Calu3 (cell line): ENCODE data around the gene ALPK3. TPM values are rescaled to one million over a fixed set of nuclear protein-coding genes. Genes with fewer than 3 reads are reported as not detected.

ENCODE experiments used
- BruUV-seq: library from RNA; stranded (reverse); fragments of 400-500 nt; replicated peaks from 2 replicates; lab custom pipeline; 2021; lab: Mats Ljungman, UMichigan
- CTCF ChIA-PET: fragments of 300-600 bp; sonication (Branson Sonifier 250); formaldehyde crosslinking; loops from one replicate; lab custom pipeline; 2022; ENCODE audit warnings: antibody characterized with exemption; lab: Charles Lee
- DNase-seq: peaks from one replicate; pipeline ENCODE4 v3.0.0; 2022
- H3K27ac Mint-ChIP-seq: one replicate; pipeline ENCODE4 v1.8.0; 2022; ENCODE audit warnings: mixed read lengths; ENCODE audit not compliant: unreplicated experiment
- H3K27me3 Mint-ChIP-seq: one replicate; pipeline ENCODE4 v1.8.0; 2022; ENCODE audit warnings: mixed read lengths; ENCODE audit not compliant: unreplicated experiment
- H3K36me3 Mint-ChIP-seq: one replicate; pipeline ENCODE4 v1.8.0; 2022; ENCODE audit warnings: mild to moderate bottlenecking, moderate library complexity, mixed read lengths; ENCODE audit not compliant: insufficient read depth, unreplicated experiment
- H3K4me1 Mint-ChIP-seq: one replicate; pipeline ENCODE4 v1.8.0; 2022; ENCODE audit warnings: mild to moderate bottlenecking, low read depth, mixed read lengths; ENCODE audit not compliant: unreplicated experiment
- H3K4me3 Mint-ChIP-seq: one replicate; pipeline ENCODE4 v1.8.0; 2022; ENCODE audit warnings: mild to moderate bottlenecking, low read depth, moderate library complexity, mixed read lengths; ENCODE audit not compliant: unreplicated experiment
- H3K9me3 Mint-ChIP-seq: one replicate; pipeline ENCODE4 v1.8.0; 2022; ENCODE audit warnings: low read depth, mixed read lengths; ENCODE audit not compliant: unreplicated experiment
- intact Hi-C: fragments of 100-400 bp; cut with micrococcal nuclease; formaldehyde crosslinking; loops from one replicate; pipeline ENCODE4 v1.10.0; 2022; ENCODE audit not compliant: unreplicated experiment
- total RNA-seq: library from RNA; stranded (reverse); gene quantifications from 2 replicates; pipeline ENCODE4 v1.2.3, GENCODE V29; 2022
- TF ChIP-seq, protein P1 (sequence below): fragments of 200-600 bp; IDR thresholded peaks from one replicate; pipeline ENCODE4 v1.8.0; 2022; ENCODE audit warnings: antibody characterized with exemption; ENCODE audit not compliant: unreplicated experiment

Gene ALPK3
- total RNA-seq, 1 experiment from 2014 or later: 4.6 TPM

DNA sequence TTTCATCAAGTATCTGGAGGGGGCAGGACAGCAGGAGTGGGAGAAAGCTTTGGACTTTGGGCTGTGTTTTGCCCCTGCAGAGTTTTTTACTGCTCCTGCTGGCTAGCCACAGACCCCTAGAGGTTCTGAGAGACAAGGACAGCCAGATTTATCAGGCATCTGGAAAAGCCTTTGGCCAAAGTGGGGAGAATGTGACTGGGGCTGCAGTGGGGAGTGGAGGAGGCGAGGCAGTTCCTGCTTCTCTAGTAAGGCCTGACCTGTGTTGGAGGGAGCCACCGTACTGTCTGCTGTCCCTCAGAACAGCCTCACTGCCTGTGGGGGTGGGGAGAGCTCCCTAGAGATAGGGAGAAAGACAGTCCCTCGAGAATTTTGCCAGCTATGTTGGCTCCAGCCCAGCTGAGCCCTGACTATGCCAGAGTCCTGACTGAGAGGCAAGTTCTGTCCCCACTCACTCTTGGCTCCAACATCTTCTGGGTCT is 2.2 kb downstream of the ALPK3 start:
- no peak overlapping the region for H3K4me3 Mint-ChIP-seq
- DNase-seq: no peak
- H3K27me3 Mint-ChIP-seq: no peaks in the 10 kb centered on the region
- BruUV-seq: no TSS peak
- H3K36me3 Mint-ChIP-seq: peaks cover 5% of the 10 kb centered on the region
- peak overlapping the region; percentile 75 for H3K27ac Mint-ChIP-seq
- CTCF ChIA-PET: interaction anchor here (0.7 to 1.1 kb wide), 2 partner anchors 10 to 472 kb away, joined by 3 read pairs; no protein-coding TSS in a partner anchor
- H3K4me1 Mint-ChIP-seq: peaks cover 32% of the 10 kb centered on the region
- TF ChIP-seq, protein P1, sequence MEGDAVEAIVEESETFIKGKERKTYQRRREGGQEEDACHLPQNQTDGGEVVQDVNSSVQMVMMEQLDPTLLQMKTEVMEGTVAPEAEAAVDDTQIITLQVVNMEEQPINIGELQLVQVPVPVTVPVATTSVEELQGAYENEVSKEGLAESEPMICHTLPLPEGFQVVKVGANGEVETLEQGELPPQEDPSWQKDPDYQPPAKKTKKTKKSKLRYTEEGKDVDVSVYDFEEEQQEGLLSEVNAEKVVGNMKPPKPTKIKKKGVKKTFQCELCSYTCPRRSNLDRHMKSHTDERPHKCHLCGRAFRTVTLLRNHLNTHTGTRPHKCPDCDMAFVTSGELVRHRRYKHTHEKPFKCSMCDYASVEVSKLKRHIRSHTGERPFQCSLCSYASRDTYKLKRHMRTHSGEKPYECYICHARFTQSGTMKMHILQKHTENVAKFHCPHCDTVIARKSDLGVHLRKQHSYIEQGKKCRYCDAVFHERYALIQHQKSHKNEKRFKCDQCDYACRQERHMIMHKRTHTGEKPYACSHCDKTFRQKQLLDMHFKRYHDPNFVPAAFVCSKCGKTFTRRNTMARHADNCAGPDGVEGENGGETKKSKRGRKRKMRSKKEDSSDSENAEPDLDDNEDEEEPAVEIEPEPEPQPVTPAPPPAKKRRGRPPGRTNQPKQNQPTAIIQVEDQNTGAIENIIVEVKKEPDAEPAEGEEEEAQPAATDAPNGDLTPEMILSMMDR: peak; percentile 21
- no peaks in the 10 kb centered on the region for H3K9me3 Mint-ChIP-seq
- intact Hi-C loops: no loop called here

DNA sequence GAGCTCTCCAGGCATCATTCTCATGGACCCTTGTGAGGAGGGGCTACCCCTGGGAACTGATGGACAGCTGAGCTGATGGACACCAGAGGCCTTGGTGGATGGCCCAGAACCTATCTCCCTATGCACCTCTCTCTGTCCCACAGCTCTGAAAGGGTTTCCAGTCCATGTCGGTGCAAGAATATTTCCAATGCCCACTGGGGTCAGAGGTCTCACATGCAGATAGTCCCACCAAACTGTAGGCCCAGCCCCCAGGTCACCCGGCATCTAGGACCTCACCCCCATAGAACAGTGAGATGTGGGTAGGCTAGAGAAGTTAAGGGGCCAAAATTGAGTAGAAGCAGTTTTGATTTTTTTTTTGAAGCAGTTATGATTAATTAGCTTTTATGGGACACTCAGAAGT is 2.6 kb downstream of the ALPK3 start:
- BruUV-seq: no TSS peak
- Mint-ChIP-seq H3K36me3 (peaks cover 5% of the 10 kb centered on the region), H3K4me3 (no peak overlapping the region), H3K9me3 (no peaks in the 10 kb centered on the region), H3K27me3 (no peaks in the 10 kb centered on the region), H3K4me1 (peaks cover 32% of the 10 kb centered on the region), H3K27ac (no peak overlapping the region)
- TF ChIP-seq, protein P1: no peak
- CTCF ChIA-PET: interaction anchor here (0.8 to 1.1 kb wide), 2 partner anchors 10 to 108 kb away, joined by 3 read pairs; no protein-coding TSS in a partner anchor
- no peak for DNase-seq
- intact Hi-C loops: loop anchor here (10.0 kb wide), 1 partner anchor 225 kb away; no protein-coding TSS in a partner anchor

DNA sequence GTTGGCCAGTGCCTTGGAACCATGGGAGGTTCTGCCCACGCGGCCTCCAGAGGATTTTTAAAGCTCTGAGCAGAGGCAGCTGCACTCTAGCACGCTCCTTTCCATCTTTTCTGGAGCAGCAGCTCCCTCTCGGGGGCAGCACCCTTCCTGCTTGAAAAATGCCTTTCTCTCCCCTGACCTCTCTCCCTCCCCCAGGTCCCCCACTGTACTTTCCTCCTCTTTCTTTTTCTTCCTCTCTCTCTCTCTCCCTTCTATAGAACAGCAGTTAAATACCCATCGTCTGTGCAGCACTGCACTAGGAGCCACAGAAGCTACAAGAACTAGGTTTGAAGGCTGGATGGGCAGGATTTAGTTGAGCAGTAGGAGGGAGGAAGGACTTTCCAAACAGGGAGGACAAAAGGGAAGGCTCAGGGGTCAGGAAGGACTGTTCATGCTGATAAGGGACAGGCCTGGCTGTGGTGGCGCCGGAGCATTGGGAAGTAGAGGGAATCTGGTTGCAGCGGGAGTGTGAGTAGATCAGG is 4.4 kb downstream of the ALPK3 start:
- peaks cover 43% of the 10 kb centered on the region for H3K4me1 Mint-ChIP-seq
- TF ChIP-seq, protein P1: no peak
- no peak overlapping the region for H3K27ac Mint-ChIP-seq
- DNase-seq: no peak
- no peaks in the 10 kb centered on the region for H3K27me3 Mint-ChIP-seq
- H3K9me3 Mint-ChIP-seq: no peaks in the 10 kb centered on the region
- no TSS peak for BruUV-seq
- intact Hi-C loops: loop anchor here (10.0 kb wide), 1 partner anchor 223 kb away; no protein-coding TSS in a partner anchor
- H3K4me3 Mint-ChIP-seq: no peak overlapping the region
- CTCF ChIA-PET: interaction anchor here (0.6 to 0.7 kb wide), 2 partner anchors 103 to 163 kb away, joined by 4 to 6 read pairs; partner anchors contain the start of gene NMB
- H3K36me3 Mint-ChIP-seq: peaks cover 5% of the 10 kb centered on the region

DNA sequence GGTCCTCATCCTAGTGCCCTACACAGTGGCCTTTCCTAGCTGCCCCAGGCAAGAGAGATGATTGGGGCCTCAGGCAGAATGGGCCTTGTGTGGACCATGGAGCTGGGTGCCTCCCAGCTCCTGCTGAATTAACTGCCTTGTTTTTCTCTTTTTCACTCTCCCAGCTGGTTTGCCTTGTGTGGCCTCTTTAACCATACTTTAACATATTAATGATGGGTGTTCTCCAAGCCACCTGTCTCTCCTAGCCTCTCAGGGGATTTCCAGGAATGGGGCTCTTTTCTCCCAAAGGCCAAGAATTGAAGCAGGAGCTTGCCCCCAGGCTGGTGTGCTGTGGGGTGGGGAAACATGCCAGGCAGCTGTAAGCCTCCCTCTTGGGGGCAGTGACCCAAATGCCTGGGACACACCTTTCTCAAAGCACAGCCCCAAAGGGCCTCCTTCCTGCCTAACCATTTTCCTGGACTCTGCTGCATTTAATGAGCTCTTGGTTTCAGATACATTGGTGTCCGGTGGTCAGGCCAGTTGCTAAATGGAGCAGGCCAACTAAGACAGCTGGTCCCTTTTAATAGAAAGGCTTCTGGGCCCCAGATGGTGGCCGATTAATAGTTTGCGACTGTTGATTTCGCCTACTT is 5.6 kb downstream of the ALPK3 start:
- Mint-ChIP-seq H3K4me3 (no peak overlapping the region), H3K9me3 (no peaks in the 10 kb centered on the region), H3K4me1 (peaks cover 43% of the 10 kb centered on the region), H3K27me3 (no peaks in the 10 kb centered on the region), H3K27ac (no peak overlapping the region), H3K36me3 (peaks cover 5% of the 10 kb centered on the region)
- CTCF ChIA-PET: interaction anchor here (0.6 to 1.3 kb wide), 3 partner anchors 12 to 293 kb away, joined by 3 to 5 read pairs (median 3); no protein-coding TSS in a partner anchor
- TF ChIP-seq, protein P1: no peak
- intact Hi-C loops: loop anchor here (10.0 kb wide), 1 partner anchor 222 kb away; no protein-coding TSS in a partner anchor
- no peak for DNase-seq
- no TSS peak for BruUV-seq
